ENCODE results near the gene LRRC72.

LRRC72 gene

GRCh38 chr7:16559497-16560179 is 33.0 kb downstream of the LRRC72 start:
- H3K27me3 ChIP-seq = no peaks in the 10 kb centered on the region
- H3K36me3 ChIP-seq = no peaks in the 10 kb centered on the region
- no peak overlapping the region for H3K4me3 ChIP-seq (ENCODE audit: low read depth, low read length)
- no peak for TF ChIP-seq CTCF (IDR thresholded peaks at IDR 0.05; ENCODE audit: low read depth, low read length)
- H3K4me1 ChIP-seq = peaks cover 5% of the 10 kb centered on the region; the same call in 1 of the 2 replicates
- no peak for DNase-seq
- no peaks in the 10 kb centered on the region for H3K9me3 ChIP-seq

GRCh38 chr7:16561943-16562342 is 35.3 kb downstream of the LRRC72 start:
- DNase-seq = no peak
- no peak overlapping the region for H3K4me3 ChIP-seq (ENCODE audit: low read depth, low read length)
- 0 out of 2 replicates have a peak, but pooled peaks cover 5% of the 10 kb centered on the region for H3K4me1 ChIP-seq
- TF ChIP-seq CTCF (IDR thresholded peaks at IDR 0.05; ENCODE audit: low read depth, low read length) = no peak
- no peaks in the 10 kb centered on the region for H3K36me3 ChIP-seq
- H3K27me3 ChIP-seq = no peaks in the 10 kb centered on the region
- no peaks in the 10 kb centered on the region for H3K9me3 ChIP-seq

- Histone ChIP-seq H3K4me1 (0 out of 2 replicates have a peak, but pooled peaks cover 5% of the 10 kb centered on the region), H3K4me3 (ENCODE audit: low read depth, low read length) (no peak overlapping the region), H3K9me3 (no peaks in the 10 kb centered on the region), H3K36me3 (no peaks in the 10 kb centered on the region), H3K27me3 (no peaks in the 10 kb centered on the region)
- no peak for TF ChIP-seq CTCF (IDR thresholded peaks at IDR 0.05; ENCODE audit: low read depth, low read length)
- DNase-seq = no peak
Observed at GRCh38 chr7:16562456-16563220, 36.0 kb downstream of the LRRC72 start.

GRCh38 chr7:16563281-16564022 is 36.8 kb downstream of the LRRC72 start:
- H3K27me3 ChIP-seq = no peaks in the 10 kb centered on the region
- TF ChIP-seq CTCF (IDR thresholded peaks at IDR 0.05; ENCODE audit: low read depth, low read length) = no peak
- no peak for DNase-seq
- no peaks in the 10 kb centered on the region for H3K36me3 ChIP-seq
- H3K4me1 ChIP-seq = 0 out of 2 replicates have a peak, but pooled peaks cover 5% of the 10 kb centered on the region
- H3K9me3 ChIP-seq = no peaks in the 10 kb centered on the region
- no peak overlapping the region for H3K4me3 ChIP-seq (ENCODE audit: low read depth, low read length)

- Histone ChIP-seq H3K4me3 (ENCODE audit: low read depth, low read length) (no peak overlapping the region), H3K9me3 (no peaks in the 10 kb centered on the region), H3K27me3 (no peaks in the 10 kb centered on the region), H3K36me3 (no peaks in the 10 kb centered on the region), H3K4me1 (0 out of 2 replicates have a peak, but pooled peaks cover 5% of the 10 kb centered on the region)
- TF ChIP-seq CTCF (IDR thresholded peaks at IDR 0.05; ENCODE audit: low read depth, low read length) = no peak
- DNase-seq = no peak
Observed at GRCh38 chr7:16564023-16564380, 37.4 kb downstream of the LRRC72 start.
